Endometrium (tissue), 2 donors: ENCODE measurements around the gene HOXB5.
A peak's percentile ranks its signal among the peaks of the same experiment; 100 is the strongest.

Experiments
- FAIRE-seq: peaks from 2 replicates; lab custom pipeline; 2012; peaks lifted over from hg19 to GRCh38; lab: Jason Lieb, UNC
- donor health status: control.
- donor health status: control.

The HOXB5 gene

GRCh38 chr17:48589060-48589830 is 4.3 kb downstream of the HOXB5 start:
- no peak for FAIRE-seq

GRCh38 chr17:48588528-48588927 is 5.1 kb downstream of the HOXB5 start:
- no peak for FAIRE-seq

- FAIRE-seq: no peak
Observed at GRCh38 chr17:48588074-48588415, 5.5 kb downstream of the HOXB5 start.

- peak; percentile 71 for FAIRE-seq
Observed at GRCh38 chr17:48587276-48588073, 6.1 kb downstream of the HOXB5 start.

- no peak for FAIRE-seq
Observed at GRCh38 chr17:48586355-48587258, 7.0 kb downstream of the HOXB5 start.

GRCh38 chr17:48584223-48584741 is 9.3 kb downstream of the HOXB5 start:
- no peak for FAIRE-seq

GRCh38 chr17:48583708-48584222 is 9.8 kb downstream of the HOXB5 start:
- FAIRE-seq: no peak

GRCh38 chr17:48582750-48583069 is 10.9 kb downstream of the HOXB5 start:
- FAIRE-seq: no peak

GRCh38 chr17:48579760-48580554 is 13.6 kb downstream of the HOXB5 start:
- FAIRE-seq: no peak

GRCh38 chr17:48579471-48579759 is 14.2 kb downstream of the HOXB5 start:
- no peak for FAIRE-seq

- FAIRE-seq: no peak
Observed at GRCh38 chr17:48578616-48579470, 14.7 kb downstream of the HOXB5 start.

GRCh38 chr17:48577946-48578615 is 15.5 kb downstream of the HOXB5 start, which contains the start of gene HOXB4:
TSS of gene HOXB4 (minus strand) at chr17:48578350. CDS start at chr17:48578319, 31 bp downstream.
- no peak for FAIRE-seq

GRCh38 chr17:48577330-48577945 is 16.1 kb downstream of the HOXB5 start:
- no peak for FAIRE-seq

GRCh38 chr17:48576479-48577309 is 16.9 kb downstream of the HOXB5 start:
- no peak for FAIRE-seq

- FAIRE-seq: no peak
Observed at GRCh38 chr17:48575673-48576478, 17.7 kb downstream of the HOXB5 start.

GRCh38 chr17:48575066-48575582 is 18.5 kb downstream of the HOXB5 start:
- no peak for FAIRE-seq

- FAIRE-seq: no peak
Observed at GRCh38 chr17:48574505-48575065, 19.0 kb downstream of the HOXB5 start.
